NCI-H82 treated with DMSO at 0.1 percent for 48 hours (cell line): ENCODE results near the gene EIF4G1.

ENCODE experiments used
- DNase-seq: peaks from one replicate; lab custom pipeline; 2025; ENCODE audit not compliant: unreplicated experiment; lab: John Stamatoyannopoulos, UW

The EIF4G1 gene

GRCh38 chr3:184383033-184383740, 68.8 kb downstream of the EIF4G1 start:
- DNase-seq, result no peak

- no peak for DNase-seq
Observed at GRCh38 chr3:184384342-184384741, 69.9 kb downstream of the EIF4G1 start.
